Natural killer cell treated with Interleukin-12 subunit alpha and Interleukin-12 subunit beta and Interleukin-15 and Interleukin-18, amount 100 ng/mL, for 72 hours (primary cell): Measurements from ENCODE around the gene PDGFD. TPM values are rescaled to one million over a fixed set of nuclear protein-coding genes. Genes with fewer than 3 reads are reported as not detected.

Experiments
- ATAC-seq, 2 donors: fragments of 150-1000 bp; cut with Tn5 transposase in 1 of 2; sonication (Bioruptor Pico), chemical (Tn5 transposase) in 1 of 2; 2 replicates each; pipeline ENCODE4 v1.10.0; 2021
- DNase-seq: peaks from one replicate; pipeline ENCODE4 v3.0.0; 2022; ENCODE audit warnings: low spot score
- H3K27ac Mint-ChIP-seq, 2 donors: 1 replicate in 1 of 2; 2 replicates in 1 of 2; pipeline ENCODE4 v1.8.0; 2022; ENCODE audit warnings: mixed read lengths in 2 of 2, mild to moderate bottlenecking in 1 of 2, moderate library complexity in 1 of 2
- H3K27me3 Mint-ChIP-seq, 2 donors: 1 replicate in 1 of 2; 2 replicates in 1 of 2; pipeline ENCODE4 v1.8.0; 2022; ENCODE audit warnings: mixed read lengths in 2 of 2
- H3K36me3 Mint-ChIP-seq: one replicate; pipeline ENCODE4 v1.8.0; 2022; ENCODE audit warnings: mixed read lengths
- H3K4me1 Mint-ChIP-seq, 2 donors: 1 replicate in 1 of 2; 2 replicates in 1 of 2; pipeline ENCODE4 v1.8.0; 2022; ENCODE audit warnings: low read depth in 2 of 2, mixed read lengths in 2 of 2, mild to moderate bottlenecking in 1 of 2
- H3K4me3 Mint-ChIP-seq: one replicate; pipeline ENCODE4 v1.8.0; 2022; ENCODE audit warnings: mixed read lengths
- H3K9me3 Mint-ChIP-seq: 2 replicates; pipeline ENCODE4 v1.8.0; 2022; ENCODE audit warnings: mixed read lengths
- total RNA-seq, 2 donors: library from RNA; stranded (reverse); gene quantifications; one replicate each; pipeline ENCODE4 v1.2.3, GENCODE V29; 2022

The PDGFD gene
- 1 to 10 TPM; 1.7 to 4.5 TPM for total RNA-seq

DNA sequence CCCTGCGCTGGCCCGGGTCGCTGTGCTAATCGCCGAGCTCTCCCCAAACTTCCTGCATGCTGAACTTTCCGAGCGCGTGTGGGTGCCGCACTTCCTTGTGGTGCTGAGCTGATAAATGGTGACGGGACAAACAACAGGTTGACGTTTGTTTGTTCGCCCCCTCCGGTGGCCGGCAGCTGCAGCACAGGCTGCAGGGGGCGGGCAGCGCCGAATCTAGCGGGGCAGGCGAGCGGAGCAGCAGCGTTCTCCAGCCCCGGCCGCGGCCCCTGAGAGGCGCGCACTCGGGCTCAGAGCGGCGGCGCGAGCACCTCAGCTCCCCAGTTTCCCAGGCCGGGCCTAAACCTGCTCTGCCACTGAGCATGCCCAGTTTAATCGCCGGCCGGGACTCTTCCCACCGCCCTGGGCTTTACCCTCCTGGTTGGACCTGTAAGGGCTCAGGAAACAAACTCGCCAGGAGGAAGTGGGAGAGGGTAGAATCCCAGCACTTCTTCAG is at the start of gene PDGFD:
TSS of gene PDGFD (minus strand) at position 120 of the 493 bp plus-strand sequence.
- Mint-ChIP-seq H3K27ac (peak within 1 kb of the TSS; percentile 24 to 53), H3K36me3 (no peaks in the 10 kb centered on the region), H3K9me3 (no peaks in the 10 kb centered on the region), H3K27me3 (no peaks in the 10 kb centered on the region), H3K4me1 (peaks cover 22 to 41% of the 10 kb centered on the region in 2 donors), H3K4me3 (peak within 1 kb of the TSS; percentile 95)
- ATAC-seq = peak; percentile 93
- DNase-seq = peak; percentile 85

DNA sequence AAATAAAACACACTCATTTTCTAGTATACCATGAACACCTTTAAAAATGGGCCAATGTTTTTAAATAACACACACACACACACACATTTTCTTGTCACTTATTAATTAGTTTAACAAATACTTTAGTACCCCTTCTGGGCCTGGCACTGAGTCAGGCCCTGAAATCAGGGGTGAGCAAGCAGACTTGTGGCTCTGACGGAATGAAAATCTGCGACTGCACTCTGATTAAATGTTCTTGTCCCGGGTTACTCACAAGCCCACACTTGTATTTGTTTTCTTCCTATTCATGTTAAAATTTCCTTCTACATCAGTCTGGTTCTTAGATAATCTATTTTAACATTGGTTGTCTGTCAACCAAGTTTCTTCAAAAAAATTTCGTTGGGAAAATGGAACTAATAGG is 43.0 kb upstream of the PDGFD start:
- Mint-ChIP-seq H3K36me3 (peaks cover 4% of the 10 kb centered on the region), H3K9me3 (peaks cover 4% of the 10 kb centered on the region), H3K27ac (no peak overlapping the region), H3K4me3 (no peak overlapping the region), H3K27me3 (peaks cover 19 to 26% of the 10 kb centered on the region in 2 donors), H3K4me1 (no peaks in the 10 kb centered on the region)
- no peak for ATAC-seq
- DNase-seq = no peak

DNA sequence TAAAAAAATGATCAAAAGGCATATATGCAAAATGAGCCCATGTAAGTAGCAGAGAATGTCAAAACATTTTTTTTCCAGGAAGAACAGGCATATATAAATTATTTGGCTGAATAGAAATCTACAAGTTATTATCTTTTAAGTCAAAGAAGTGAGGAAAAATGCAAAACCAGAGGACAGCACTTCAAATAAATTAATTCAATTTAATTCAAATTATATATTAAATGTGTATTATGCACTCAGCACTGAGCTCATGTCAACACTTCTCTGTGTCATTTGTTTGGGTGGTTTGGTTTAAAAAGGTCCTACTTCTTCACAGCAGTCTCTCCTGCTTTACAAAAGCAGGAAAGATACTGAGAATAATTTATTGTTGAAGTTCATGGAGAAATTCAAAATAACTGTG is 41.9 kb upstream of the PDGFD start:
- H3K4me1 Mint-ChIP-seq = no peaks in the 10 kb centered on the region
- H3K9me3 Mint-ChIP-seq = no peaks in the 10 kb centered on the region
- peaks cover 10 to 25% of the 10 kb centered on the region in 2 donors for H3K27me3 Mint-ChIP-seq
- DNase-seq (no peak), ATAC-seq (no peak)
- no peaks in the 10 kb centered on the region for H3K36me3 Mint-ChIP-seq
- no peak overlapping the region for H3K4me3 Mint-ChIP-seq
- no peak overlapping the region for H3K27ac Mint-ChIP-seq

DNA sequence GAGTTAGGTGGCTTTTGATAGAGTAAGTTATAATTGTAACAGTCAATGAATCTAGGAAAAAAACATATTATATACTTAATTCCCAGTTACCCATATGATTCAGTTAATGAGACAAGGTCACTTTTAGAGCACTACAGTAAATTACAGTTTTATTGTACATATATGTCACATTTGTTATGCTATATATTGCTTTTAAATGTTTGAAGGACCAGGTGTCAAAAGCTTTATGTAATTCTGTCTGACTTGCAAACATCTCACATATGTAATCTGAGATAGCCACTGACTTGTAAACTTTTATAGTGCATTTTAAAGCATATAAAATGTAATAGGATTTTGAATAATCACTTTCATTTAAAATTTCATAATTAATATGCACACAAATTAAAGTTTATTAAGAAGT is 36.7 kb upstream of the PDGFD start:
- ATAC-seq (no peak), DNase-seq (no peak)
- H3K27me3 Mint-ChIP-seq = peaks cover 12 to 15% of the 10 kb centered on the region in 2 donors
- H3K4me1 Mint-ChIP-seq = peaks cover 7 to 15% of the 10 kb centered on the region in 2 donors
- no peak overlapping the region for H3K4me3 Mint-ChIP-seq
- H3K9me3 Mint-ChIP-seq = no peaks in the 10 kb centered on the region
- no peaks in the 10 kb centered on the region for H3K36me3 Mint-ChIP-seq
- H3K27ac Mint-ChIP-seq = no peak overlapping the region

DNA sequence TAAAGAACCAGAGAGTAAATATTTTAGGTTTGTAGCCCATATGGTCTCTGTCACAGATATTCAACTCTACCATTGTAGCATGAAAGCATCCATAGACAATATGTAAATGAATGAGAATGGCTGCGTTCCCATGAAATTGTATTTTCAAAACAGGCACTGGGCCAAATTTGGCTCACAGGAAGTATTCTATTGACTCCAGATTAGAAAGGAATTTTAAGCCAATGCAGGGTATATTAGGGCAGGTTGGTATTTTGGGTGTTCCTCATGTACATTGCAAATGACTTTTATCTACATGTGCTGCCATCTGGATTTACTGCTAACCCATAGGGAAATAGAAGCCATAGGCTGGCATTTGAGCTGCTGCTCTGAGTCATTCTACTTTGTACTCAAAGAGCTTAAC is 35.1 kb upstream of the PDGFD start:
- ATAC-seq (no peak), DNase-seq (no peak)
- Mint-ChIP-seq H3K4me1 (peaks cover 7 to 15% of the 10 kb centered on the region in 2 donors), H3K4me3 (no peak overlapping the region), H3K27me3 (peaks cover 12 to 15% of the 10 kb centered on the region in 2 donors), H3K27ac (no peak overlapping the region), H3K36me3 (no peaks in the 10 kb centered on the region), H3K9me3 (no peaks in the 10 kb centered on the region)

DNA sequence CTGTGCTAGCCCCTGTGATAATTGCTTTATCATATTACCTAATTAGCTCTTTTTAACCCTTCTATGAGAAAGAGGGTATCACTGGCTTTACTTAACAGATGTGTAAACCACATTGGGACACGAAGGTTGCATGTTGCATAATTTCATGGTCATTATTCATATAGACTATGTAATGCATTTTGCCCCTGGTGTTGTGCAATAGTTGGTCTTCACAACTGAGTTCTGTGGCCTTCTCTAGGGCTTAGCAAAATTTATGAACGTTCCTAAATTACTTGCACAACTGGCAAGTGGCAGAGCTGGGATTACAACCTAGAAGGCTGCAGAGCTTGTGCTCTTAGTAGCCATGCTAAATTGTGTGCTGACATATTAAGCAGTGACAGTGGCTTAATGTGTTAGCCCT is 34.6 kb upstream of the PDGFD start:
- ATAC-seq = peak; percentile 69 to 94
- no peaks in the 10 kb centered on the region for H3K36me3 Mint-ChIP-seq
- H3K27ac Mint-ChIP-seq = no peak overlapping the region
- peaks cover 12 to 15% of the 10 kb centered on the region in 2 donors for H3K27me3 Mint-ChIP-seq
- no peak overlapping the region for H3K4me3 Mint-ChIP-seq
- DNase-seq = peak; percentile 62
- no peaks in the 10 kb centered on the region for H3K9me3 Mint-ChIP-seq
- peaks cover 7 to 15% of the 10 kb centered on the region in 2 donors for H3K4me1 Mint-ChIP-seq

DNA sequence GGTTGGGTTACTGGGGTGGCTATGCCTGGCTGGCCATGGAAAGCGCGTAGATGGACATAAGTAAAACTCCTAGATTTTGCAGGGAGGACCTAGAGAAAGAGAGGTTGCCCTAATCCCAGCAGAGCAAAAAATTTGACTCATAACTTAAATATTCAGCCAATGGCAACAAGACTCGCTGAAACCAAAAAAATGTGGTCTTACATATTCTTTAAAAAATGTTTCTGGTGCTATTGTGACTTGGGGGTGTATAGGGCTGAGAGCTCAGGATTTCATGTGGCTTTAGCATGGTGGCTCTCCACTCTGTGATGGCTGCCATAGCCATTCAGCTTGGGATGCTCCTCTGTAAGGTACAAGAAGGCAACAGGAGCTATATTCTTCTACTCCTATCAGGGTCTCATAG is 27.2 kb upstream of the PDGFD start:
- DNase-seq (no peak), ATAC-seq (no peak)
- H3K9me3 Mint-ChIP-seq = no peaks in the 10 kb centered on the region
- peak overlapping the region in 1 of 2 donors; percentile 16 for H3K27ac Mint-ChIP-seq
- peaks cover 12 to 16% of the 10 kb centered on the region in 2 donors for H3K27me3 Mint-ChIP-seq
- H3K4me1 Mint-ChIP-seq = no peaks in the 10 kb centered on the region
- no peak overlapping the region for H3K4me3 Mint-ChIP-seq
- H3K36me3 Mint-ChIP-seq = no peaks in the 10 kb centered on the region

DNA sequence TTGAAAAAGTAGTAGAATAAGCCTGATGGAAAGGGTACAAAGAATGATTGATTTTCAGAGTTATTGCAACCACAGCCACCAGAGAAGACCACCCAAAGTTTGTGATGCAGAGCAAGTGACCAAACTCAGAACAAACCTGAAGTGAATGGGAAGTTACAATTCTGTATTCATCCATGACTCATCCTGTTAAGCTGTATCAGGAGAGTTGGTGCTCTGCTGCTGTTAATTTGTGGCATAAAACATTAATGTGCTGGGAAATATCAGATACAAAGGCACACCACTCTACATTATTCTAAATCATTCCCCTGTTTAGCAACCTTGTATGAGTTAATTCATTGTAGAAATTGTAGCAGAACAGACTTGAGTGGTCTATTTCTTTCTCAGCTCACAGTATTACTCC is 19.6 kb upstream of the PDGFD start:
- ATAC-seq = no peak
- Mint-ChIP-seq H3K27me3 (peaks cover 24 to 31% of the 10 kb centered on the region in 2 donors), H3K4me1 (no peaks in the 10 kb centered on the region), H3K27ac (no peak overlapping the region), H3K36me3 (no peaks in the 10 kb centered on the region), H3K9me3 (no peaks in the 10 kb centered on the region), H3K4me3 (no peak overlapping the region)
- no peak for DNase-seq

DNA sequence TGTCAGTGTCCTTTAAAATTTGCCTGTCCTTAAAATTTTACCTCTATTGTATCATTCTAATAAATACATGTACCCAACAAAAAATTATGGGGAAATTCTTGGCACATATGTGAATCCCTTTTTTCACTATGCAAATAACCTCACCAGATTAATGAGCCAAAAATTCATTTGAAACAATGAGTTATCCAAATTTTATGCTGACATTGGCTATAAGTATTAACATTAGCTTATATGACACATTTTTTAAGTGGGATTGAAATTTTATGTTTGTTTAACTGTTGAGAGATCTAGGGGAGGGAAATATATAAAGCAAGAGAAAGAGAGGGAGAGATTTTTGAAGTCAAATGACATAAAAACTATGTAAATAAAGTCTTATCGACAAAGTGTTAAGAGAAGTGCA is 11.8 kb upstream of the PDGFD start:
- ATAC-seq (no peak), DNase-seq (no peak)
- H3K4me3 Mint-ChIP-seq = no peak overlapping the region
- no peaks in the 10 kb centered on the region for H3K9me3 Mint-ChIP-seq
- H3K36me3 Mint-ChIP-seq = no peaks in the 10 kb centered on the region
- H3K27me3 Mint-ChIP-seq = peaks cover 5 to 7% of the 10 kb centered on the region in 2 donors
- no peak overlapping the region for H3K27ac Mint-ChIP-seq
- no peaks in the 10 kb centered on the region for H3K4me1 Mint-ChIP-seq

DNA sequence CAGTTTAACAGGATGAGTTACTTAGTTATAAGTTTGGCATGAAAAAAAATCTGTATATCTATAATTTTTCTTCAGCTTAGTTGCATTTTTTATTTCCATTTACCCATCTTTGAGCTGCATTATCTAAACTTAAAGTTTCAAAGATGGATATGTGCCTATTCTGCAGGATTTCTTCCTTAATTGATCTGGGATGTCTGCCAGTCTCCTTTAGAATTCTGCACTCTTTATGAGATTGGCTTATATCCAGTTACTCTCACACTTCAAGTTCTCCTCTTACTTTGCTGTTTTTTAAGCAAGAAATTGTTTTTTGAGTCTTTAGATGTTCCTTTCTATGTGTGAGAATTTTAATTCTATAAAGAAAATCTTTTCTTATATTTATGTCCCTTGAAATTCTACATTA is 5.1 kb upstream of the PDGFD start:
- Mint-ChIP-seq H3K27ac (no peak overlapping the region), H3K9me3 (no peaks in the 10 kb centered on the region), H3K4me3 (no peak overlapping the region), H3K4me1 (peaks cover 0 to 6% of the 10 kb centered on the region in 2 donors), H3K27me3 (peaks cover 0 to 2% of the 10 kb centered on the region in 2 donors), H3K36me3 (no peaks in the 10 kb centered on the region)
- no peak for ATAC-seq
- DNase-seq = no peak

DNA sequence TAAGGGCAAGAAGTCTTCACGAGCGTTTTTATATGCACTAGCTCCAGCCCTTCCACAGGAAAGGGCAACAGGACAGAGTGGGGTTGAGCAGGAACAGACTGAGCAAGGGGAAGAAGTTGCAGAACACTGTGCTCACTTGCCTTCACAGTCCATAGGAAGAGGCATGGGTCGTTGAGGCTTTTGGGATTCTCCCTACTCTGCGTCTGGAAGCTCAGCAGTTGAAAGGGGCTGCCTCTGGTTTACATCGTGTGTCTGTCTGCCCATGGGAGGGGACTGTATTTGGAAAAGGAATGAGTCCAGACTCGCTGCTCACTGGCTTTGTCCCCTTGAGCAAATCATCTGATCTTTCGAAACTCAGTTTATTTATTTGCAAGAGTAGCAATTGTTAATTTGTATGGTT is 1.1 kb upstream of the PDGFD start:
- no peaks in the 10 kb centered on the region for H3K36me3 Mint-ChIP-seq
- DNase-seq (peak; percentile 63), ATAC-seq (no peak)
- H3K27ac Mint-ChIP-seq = no peak overlapping the region
- H3K4me3 Mint-ChIP-seq = no peak overlapping the region
- peaks cover 18 to 38% of the 10 kb centered on the region in 2 donors for H3K4me1 Mint-ChIP-seq
- H3K27me3 Mint-ChIP-seq = peaks cover 0 to under 1% of the 10 kb centered on the region in 2 donors
- no peaks in the 10 kb centered on the region for H3K9me3 Mint-ChIP-seq

DNA sequence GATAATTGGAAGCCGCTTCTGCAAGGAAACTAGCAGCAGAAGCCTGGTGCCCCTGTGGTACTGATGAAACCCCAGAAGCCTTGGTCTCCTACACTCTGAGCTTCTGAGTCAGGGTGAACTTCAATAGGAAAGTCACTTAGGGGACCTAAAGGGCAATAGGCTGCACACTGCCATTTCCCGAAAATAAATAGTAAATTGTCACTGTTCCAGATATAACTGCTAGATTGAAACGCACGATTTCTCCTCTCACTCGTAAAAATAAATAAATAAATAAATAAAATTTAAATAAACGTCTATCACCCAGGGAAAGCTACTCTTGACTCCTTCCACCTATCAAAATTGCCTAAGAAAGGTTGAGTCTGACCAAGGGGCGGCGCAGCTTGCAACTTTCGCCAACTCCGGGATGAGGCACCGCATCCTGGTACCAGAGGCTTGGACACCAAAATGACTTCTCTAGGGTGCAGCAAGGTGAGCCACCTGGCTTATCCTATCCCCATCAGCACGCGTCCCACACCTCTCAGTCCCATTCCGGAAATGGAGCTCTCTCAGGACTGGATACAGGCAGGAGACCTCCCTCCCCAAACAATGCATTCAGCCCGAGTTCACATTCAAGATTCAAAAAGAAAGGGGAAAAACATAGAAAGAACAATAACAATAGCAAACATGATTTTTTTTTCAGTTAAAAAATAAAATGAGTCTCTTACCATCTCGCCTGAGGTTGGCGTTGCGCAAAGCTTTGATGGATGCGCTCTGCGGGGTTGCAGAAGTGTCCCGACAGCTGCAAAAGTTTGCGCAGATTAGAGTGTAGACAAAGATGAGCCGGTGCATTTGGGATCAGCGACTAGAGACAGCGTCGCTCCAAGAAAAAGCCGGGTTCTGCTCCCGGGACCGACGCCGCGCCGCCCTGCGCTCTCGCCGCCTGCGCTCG is 583 bp downstream of the PDGFD start:
- ATAC-seq = peak; percentile 30 to 35
- Mint-ChIP-seq H3K4me3 (peak overlapping the region; percentile 95), H3K4me1 (peaks cover 23 to 41% of the 10 kb centered on the region in 2 donors), H3K36me3 (no peaks in the 10 kb centered on the region), H3K27me3 (no peaks in the 10 kb centered on the region), H3K9me3 (no peaks in the 10 kb centered on the region), H3K27ac (peak overlapping the region; percentile 24 to 53)
- DNase-seq = no peak

DNA sequence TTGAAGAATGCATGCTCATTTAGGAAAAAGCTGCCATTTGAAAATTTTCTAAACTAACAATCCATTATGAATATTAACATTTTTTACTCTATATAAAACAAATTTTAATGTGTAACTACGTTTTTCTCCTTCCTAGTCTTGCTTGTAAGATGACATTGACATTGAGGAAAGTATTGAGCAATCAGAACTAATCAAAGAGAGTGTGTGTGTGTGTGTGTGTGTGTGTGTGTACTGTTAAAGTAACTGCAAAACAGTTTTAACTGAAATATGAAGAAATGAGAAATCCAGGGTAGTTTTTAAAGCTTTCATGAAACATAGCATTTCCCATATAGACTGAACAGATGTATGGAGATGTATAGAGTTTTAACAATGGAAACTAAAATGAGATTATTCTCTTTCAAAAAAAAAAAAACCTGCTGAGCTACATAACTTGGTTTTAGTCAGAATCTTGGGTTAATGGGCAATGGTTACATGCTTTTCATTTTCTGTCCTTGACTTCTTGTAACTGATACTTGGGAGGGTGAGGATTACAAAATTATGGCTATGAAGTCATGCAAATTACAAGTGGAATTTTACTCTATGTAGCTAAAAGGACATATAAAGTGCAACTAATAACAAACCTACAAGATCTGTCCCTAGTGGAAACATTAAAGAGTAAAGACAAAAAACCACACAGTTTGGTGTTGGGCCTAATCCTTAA is 2.0 kb downstream of the PDGFD start:
- Mint-ChIP-seq H3K36me3 (no peaks in the 10 kb centered on the region), H3K9me3 (no peaks in the 10 kb centered on the region), H3K27ac (peak overlapping the region in 1 of 2 donors; percentile 33), H3K27me3 (no peaks in the 10 kb centered on the region), H3K4me1 (peaks cover 29 to 51% of the 10 kb centered on the region in 2 donors), H3K4me3 (peak overlapping the region; percentile 15)
- DNase-seq (no peak), ATAC-seq (no peak)

DNA sequence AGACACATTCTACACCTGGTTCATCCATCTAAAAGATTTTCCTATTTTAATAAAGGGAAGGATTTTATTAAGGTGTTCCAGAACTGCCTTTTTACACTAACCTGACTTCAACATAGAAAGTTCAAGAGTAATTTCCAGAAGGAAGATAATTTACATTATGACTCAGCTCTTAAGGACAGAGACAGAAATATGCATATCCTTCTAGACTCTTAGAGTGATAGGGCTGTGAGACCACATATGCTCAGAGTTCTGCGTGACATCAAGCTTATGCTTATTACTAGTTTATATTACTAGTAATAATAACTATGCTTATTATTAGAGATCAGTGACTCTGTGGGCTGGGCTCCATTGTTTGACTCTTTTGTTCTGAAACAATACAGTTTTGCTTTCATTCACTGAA is 4.6 kb downstream of the PDGFD start:
- H3K4me3 Mint-ChIP-seq = no peak overlapping the region
- H3K9me3 Mint-ChIP-seq = no peaks in the 10 kb centered on the region
- H3K36me3 Mint-ChIP-seq = no peaks in the 10 kb centered on the region
- peak overlapping the region in 1 of 2 donors; percentile 15 for H3K27ac Mint-ChIP-seq
- H3K27me3 Mint-ChIP-seq = no peaks in the 10 kb centered on the region
- peaks cover 47 to 60% of the 10 kb centered on the region in 2 donors for H3K4me1 Mint-ChIP-seq
- DNase-seq (no peak), ATAC-seq (no peak)
